Measurements from ENCODE around the gene JMJD8. TPM values are rescaled to one million over a fixed set of nuclear protein-coding genes. Genes with fewer than 3 reads are reported as not detected.

JMJD8 gene
- total RNA-seq, 1 donor from 2014 or later, result 41.2 TPM

DNA sequence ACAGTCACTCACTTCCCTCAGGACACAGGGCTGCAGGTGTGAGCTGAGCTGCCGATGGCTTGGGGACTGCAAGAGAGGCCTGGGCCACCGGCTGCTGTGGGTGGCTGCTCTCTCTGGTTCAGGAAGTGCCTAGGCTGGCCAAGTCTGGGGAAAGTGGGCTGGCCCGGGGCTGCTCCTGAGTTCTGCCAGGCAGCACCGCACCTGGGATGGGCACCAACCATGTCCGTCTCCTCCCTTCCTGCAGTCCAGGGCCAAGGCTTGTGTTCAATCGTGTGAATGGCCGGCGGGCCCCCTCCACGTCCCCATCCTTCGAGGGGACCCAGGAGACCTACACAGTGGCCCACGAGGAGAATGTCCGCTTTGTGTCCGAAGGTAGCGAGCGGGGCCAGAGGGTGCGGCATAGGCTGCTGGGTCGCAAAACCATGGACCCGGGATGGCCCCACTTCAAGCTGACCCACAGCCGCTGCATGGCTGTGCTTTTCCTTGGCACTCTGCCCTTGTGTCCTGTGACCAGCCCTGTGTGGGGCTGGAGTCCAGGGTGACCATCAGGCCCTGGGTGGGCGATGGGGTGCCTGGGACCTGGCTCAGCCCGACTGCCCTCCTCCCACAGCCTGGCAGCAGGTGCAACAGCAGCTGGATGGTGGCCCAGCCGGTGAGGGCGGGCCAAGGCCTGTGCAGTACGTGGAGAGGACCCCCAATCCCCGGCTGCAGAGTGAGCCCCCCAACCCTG lies 36.8 kb downstream of the JMJD8 start:
- intact Hi-C loops (cut with micrococcal nuclease), result no loop called here

DNA sequence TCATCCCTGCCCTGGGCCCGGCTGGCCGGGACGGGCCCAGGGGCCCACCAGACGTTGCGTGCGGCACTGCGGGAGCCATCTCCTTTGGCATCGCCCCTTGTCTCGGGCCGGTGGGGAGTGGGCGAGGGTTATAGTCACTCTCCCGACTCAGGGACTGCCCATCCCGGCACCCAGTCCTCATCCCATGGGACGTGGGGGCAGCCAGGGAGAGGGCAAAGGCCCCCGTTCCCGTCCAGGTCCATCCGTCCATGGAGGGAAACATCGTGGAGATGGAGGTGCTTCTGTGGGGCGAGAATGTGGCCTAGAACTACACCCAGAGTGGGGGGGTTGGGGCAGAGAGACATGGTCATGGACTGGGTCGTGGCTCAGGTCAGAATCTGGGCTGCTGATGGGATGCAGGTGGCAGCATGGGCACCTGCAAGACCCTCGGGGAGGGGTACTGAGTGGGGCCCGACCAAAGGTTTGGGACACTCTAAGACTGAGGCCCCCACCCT lies 37.4 kb downstream of the JMJD8 start:
- intact Hi-C loops (cut with micrococcal nuclease), result no loop called here

DNA sequence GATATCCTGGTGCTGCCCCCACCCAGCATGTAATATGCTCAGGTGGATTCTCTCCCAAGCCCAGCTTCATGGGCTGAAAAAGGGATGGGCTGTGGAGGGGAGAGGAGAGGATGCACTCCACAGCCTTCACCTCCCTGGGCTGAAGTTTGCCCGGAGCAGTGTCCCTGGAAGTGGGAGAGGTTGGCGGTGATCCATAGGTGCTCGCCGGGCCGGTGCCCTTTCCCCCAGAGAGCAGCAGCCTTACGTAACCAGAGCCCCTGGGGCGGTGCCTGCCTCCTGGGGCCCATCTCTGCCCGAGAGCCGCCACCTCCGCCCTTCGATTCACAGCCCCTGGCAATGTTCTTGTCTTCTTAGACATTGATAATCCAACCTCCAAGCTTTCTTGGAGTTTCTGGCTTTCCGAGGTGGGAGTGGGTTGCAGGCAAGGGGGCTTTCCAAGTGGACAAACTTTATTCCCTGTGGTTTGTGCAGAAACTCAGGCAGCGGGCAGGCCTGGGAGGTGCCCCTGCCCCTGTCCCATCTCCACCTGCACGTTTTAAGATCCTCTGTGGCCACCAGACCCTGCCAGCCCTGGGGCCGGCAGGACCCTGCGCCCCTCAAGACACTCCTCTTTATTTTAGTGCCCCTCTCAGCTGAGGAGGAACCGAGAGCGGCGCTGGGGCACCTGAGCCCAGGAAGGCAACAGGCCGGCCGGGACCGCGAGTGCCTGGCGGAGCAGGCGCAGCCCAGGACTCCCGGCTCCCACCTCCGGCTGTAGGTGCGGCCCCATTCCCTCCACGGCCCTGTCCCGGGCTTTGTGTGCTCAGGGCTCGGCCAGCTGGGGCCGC lies 38.1 kb downstream of the JMJD8 start:
- intact Hi-C loops (cut with micrococcal nuclease), result no loop called here

DNA sequence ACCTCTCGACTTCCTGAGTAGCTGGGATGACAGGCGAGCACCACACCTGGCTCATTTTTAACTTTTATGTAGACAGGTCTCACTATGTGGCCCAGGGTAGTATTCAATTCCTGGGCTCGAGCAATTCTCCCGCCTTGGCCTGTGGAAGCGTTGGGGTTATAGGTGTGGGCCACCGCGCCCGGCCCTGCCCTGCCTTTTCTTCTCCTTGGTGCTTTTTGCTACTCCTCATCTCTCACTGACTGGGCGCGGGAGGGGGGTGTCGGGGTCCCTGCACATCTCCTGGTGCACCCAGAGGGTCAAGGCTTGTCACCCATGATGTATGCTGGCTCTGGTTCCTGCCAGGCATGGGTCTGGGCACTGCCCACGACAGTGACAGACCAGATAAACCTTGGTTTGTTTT lies 39.6 kb downstream of the JMJD8 start:
- intact Hi-C loops (cut with micrococcal nuclease), result loop anchor here (5.0 kb wide), 1 partner anchor 1298 kb away; the partner anchor contains the start of gene MSRB1

DNA sequence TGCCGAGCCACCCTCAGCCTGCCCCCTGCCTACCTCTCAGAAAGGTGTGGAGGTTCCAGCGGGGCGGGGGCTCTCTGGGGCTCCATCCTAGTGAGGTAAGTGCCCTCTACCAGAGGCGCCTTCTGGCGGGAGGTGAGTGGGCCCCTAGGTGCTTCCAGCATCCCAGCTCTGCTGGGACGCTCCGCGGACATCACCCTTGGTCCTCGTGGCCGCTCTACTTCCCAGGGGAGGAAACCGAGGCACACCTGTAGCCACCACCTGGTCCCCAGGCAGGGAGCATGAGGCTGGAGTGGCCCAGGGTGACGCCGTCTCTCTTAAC lies 41.1 kb downstream of the JMJD8 start:
- intact Hi-C loops (cut with micrococcal nuclease), result loop anchor here (5.0 kb wide), 1 partner anchor 1299 kb away; the partner anchor contains the start of gene MSRB1

DNA sequence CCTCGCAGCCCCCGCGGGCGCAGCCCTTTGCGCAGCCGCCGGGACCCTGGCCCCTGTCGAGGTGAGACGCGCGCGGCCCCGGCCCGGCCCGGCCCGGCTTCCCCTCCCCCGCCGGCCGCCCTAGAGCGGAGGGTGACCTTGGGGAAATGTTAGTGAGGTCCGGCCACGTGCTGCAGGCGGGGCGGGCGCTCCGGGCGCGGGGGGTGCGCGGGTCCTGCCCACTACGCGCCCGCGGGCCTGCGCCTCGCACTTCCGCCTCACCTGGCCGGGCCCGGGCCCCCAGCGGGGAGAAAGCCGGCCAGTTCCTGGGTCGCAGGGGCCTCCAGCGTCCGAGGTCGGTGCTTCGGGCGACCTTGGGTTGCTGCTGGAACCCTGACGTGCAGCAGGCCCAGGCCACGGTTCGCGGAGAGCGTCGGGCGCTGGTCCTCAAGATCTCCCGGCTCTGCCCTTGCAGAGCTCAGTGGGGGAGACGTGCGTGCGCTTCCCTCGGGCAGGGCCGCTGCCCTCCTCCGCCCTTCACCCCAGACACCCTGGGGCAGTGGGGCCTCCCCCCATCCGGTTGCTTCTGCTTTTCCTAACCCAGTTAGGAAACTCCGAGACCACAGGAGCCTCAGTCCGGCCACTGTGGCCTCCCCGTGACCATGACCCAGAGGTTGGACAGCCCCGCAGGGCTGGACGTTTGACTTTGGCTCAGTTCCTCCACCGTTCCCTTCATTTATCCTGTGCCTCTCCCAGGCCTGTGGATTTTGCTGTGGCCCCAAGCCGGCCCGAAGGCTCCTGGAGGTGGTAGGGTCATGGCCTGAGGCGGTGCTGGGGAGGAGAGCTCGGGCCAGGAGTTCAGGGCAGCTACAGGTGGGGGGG lies 41.7 kb downstream of the JMJD8 start:
- intact Hi-C loops (cut with micrococcal nuclease), result loop anchor here (5.0 kb wide), 1 partner anchor 1300 kb away; the partner anchor contains the start of gene MSRB1

DNA sequence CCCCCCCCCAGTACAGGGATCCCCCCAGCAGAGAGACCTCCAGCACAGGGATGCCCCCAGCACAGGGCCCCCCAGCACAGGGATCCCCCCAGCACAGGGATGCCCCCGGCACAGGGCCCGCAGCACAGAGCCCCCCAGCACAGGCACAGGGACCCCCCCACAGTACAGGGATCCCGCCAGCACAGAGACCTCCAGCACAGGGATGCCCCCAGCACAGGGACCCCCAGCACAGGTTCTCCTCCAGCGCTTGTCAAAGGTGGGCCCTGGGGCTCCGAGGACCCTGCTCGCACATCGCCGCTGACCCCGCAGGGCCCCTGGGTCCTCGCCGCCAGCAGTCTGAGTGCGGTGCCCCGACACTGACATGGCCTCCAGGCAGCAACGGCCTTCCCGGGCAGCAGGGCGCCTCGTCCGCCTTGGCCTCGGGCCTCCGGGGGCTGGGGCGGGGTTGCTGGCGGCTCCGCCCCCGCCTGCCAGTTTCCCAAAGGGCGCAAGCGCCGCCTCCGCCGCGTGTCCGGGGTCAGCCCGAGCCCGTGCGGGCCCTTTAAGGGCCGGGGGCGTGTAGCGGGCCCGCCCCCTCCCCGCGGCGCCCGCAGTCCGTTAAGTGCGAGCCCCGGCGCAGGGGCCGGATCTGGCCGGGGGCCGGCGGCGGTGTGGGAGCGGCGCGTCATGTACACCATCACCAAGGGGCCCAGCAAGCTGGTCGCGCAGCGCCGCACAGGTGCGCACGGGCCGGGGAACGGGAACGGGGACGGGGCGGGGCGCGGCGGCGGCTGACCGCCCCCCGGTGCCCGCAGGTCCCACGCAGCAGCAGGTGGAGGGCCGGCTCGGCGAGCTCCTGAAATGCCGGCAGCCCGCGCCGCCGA lies 42.6 kb downstream of the JMJD8 start, which contains the start of gene MCRIP2:
TSS of gene MCRIP2 (plus strand) at position 503 of the 863 bp plus-strand sequence. CDS start at position 667, 164 bp downstream.
- intact Hi-C loops (cut with micrococcal nuclease), result loop anchor here (1.0 to 5.0 kb wide), 2 partner anchors 8 to 1301 kb away; partner anchors contain the start of genes MSRB1 and WDR90

DNA sequence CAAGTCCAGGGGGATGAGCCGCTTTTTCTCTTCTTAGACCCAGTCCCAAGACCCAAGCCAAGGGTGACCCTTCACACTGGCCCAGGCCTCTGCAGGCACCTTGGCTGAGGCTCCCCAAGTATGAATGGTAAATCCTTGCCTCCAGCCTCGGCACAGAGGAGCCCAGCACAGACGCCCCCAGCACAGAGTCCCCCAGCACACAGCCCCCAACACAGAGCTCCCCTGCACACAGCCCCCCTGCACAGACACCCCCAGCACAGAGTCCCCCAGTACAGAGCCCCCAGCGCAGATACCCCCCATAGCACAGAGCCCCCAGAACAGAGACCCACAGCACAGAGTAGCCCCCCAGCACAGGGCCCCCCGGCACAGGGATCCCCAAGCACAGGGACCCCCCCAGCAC lies 43.5 kb downstream of the JMJD8 start:
- intact Hi-C loops (cut with micrococcal nuclease), result loop anchor here (1.0 to 5.0 kb wide), 2 partner anchors 9 to 1302 kb away; partner anchors contain the start of genes MSRB1 and WDR90

DNA sequence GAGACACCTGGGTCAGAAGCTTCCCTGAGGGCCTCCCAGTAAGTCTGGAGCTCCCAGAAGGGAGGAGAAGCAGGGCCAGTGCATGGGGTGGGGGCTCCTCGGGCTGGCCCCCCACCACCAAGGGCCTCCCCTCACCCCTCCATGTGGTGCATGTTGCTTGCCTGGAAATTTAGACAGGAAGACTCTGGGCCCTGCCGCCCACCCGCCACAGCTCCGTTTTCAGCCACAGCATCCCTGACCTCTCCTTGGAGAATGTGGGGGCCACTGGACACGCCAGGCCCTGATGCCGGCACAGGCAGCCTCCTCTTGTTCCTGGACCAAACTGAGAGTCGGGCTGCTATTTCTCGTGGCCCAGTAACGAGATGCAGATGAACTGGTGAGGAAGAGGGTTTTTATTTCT lies 45.3 kb downstream of the JMJD8 start:
- intact Hi-C loops (cut with micrococcal nuclease), result no loop called here

DNA sequence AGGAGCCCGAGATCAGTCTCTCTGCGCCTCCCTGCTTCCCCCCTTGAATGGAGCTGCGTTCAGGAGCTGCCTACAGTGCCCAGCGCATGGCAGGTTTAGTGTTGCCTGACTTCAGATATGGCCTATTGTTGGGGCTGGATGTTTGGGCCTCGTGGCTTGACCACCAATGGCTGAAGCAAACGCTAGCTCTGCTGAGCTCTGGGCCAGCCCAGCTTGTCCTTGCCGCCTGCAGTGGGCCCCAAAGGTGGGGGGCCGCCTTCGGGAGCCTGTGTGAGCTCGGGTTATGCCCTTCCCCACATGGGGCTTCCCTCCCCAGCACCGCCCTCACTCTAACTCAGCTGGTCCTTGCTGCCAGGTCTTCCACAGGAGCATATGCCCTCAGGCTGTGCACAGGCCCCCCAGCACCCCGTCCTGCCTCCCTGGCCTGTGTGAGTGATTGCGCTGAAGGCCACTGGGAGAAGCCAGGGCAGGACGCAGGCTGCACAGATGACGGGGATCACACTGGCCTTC lies 46.0 kb downstream of the JMJD8 start:
- intact Hi-C loops (cut with micrococcal nuclease), result no loop called here

DNA sequence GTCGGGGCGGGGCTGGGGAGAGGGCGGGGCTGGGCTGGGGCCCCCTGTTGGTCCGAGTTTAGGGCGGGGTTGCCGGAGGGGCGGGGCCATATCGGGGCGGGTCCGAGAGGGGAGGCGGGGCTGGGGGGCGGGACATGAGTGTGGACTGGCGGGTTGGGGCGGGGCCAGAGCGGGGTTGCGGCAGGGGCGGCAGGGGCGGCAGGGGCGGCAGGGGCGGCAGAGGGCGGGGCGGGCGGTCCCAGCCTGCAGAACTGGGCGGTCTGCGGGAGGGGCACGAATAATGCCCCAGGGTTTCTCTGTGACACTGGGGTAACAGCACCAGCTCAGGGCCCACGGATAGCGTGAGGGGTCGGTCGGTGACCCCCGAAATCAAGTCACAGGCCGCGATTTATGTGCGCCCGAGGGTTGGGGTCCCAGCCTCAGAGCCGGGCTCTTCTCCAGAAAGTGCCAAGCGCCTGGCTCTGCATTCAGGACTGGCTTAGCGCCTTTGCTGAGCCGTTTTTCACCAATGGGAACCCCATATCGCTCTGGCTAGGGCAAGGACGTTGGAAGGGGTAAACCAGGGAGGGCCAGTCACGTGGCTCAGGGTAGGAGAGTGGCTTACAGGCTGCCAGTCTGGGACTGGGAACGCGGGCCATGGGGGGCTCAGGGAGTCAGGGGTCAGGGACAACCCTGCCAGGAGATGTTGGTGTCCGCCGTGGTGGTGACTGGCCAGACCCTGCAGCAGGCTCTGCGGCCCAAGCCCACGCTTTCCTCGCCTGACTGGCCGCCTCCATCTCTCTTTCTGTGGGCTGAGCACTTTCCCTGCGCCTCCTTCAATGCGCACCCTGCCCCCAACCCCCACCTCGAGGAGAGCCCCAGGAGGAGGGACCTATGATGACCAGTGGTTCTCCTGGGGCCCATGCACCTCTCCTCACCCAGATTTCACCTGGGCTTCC lies 46.8 kb downstream of the JMJD8 start:
- intact Hi-C loops (cut with micrococcal nuclease), result loop anchor here (1.0 kb wide), 2 partner anchors 23 to 31 kb away; partner anchors contain the start of gene RHOT2

DNA sequence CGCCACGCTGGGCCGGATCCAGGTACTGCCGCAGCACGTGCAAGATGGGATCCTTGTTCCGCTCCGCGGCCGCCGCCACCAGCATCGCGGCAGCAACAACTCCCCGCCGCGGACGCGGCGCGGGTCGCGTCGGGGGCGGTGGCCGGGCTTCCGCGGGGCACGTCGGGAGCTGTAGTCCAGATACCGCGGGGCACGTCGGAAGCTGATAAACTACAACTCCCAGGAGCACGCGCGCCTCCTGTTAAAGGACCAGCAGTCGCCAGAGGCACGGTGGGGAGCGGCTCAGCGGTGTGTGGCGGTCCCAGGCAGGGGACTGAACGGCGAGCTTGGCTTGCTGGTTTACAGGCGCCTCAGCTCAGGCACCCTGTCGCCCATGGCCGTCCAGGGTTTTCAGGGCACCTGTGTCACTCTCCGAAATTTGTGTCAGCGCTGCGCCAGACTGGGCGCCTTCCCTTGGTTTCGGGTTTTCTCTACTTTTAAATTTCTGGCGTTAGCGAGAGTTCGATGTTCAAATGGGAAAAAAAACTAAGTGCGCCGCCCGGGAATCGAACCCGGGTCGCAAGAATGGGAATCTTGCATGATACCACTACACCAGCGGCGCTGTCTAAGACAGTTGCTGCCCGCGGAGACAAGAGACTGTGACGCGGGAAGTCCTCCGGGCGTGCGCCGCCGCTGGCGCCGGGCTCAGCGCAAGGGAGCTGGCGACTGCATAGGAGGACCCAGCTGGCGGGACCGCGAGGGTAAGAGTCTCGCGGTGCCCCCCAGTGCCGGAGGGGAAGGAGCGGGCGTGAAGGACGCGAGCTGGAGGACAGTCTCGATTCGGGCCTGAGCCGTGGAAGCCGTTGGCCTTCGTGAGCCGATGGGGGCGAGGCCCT lies 47.7 kb downstream of the JMJD8 start, which contains the start of gene METTL26:
TSS of gene METTL26 (minus strand) at position 100 of the 875 bp plus-strand sequence. CDS start at position 85, 15 bp downstream.
- intact Hi-C loops (cut with micrococcal nuclease), result loop anchor here (1.0 kb wide), 7 partner anchors 13 to 266 kb away; partner anchors contain the start of genes CAPN15, MRPL28, RHOT2 and WDR90

DNA sequence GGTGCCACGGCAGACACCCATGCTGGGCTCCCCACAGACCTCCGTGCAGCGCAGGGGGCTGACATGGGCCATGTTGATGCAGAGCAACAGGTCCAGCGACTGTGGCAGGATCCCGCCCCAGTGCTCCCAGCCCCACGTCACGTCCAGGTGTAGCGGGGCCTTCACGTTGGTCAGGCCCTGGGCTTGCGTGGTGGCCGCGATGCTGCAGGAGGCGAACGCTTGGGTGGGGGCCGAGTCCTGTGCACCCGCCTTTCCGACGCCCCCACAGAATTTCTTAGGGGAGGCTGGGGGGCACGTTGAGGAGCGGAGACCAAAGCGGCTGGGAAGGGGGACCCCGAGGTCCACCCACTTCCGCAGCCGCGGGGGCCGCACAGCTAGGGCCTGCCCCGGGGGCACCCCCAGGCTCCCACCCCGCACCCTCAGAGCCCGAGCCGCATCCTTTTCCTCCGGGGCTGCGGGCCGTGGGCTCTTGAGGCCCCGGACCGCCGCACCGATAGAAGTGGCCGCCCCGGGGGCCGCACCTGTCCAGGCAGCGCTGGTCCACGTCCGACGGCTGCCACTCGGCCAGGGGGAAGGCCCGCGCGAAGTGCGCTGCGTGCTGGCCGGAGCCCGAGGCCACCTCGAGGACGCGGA lies 48.4 kb downstream of the JMJD8 start:
- intact Hi-C loops (cut with micrococcal nuclease), result loop anchor here (1.0 kb wide), 5 partner anchors 14 to 265 kb away; partner anchors contain the start of genes CAPN15, MRPL28 and WDR90

DNA sequence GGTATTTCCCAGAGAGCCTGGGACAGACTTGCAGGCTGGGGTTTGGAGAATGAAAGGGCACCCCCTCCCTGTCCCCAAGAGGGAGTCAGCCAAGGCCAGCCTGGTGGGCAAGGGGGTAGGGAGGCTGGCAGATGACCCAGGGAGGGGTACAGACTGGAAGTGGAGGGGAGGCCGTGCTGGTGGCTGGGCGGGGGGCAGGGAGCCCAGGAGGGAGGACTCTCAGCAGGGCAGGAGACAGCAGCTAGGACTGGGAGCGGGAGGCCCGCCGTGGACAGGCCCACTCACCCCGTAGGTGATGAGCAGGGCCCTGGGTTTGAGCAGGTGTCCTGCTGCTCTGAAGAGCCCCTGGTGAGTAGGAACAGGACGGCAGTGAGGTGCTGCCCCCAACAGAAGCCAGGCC lies 49.1 kb downstream of the JMJD8 start:
- intact Hi-C loops (cut with micrococcal nuclease), result no loop called here

DNA sequence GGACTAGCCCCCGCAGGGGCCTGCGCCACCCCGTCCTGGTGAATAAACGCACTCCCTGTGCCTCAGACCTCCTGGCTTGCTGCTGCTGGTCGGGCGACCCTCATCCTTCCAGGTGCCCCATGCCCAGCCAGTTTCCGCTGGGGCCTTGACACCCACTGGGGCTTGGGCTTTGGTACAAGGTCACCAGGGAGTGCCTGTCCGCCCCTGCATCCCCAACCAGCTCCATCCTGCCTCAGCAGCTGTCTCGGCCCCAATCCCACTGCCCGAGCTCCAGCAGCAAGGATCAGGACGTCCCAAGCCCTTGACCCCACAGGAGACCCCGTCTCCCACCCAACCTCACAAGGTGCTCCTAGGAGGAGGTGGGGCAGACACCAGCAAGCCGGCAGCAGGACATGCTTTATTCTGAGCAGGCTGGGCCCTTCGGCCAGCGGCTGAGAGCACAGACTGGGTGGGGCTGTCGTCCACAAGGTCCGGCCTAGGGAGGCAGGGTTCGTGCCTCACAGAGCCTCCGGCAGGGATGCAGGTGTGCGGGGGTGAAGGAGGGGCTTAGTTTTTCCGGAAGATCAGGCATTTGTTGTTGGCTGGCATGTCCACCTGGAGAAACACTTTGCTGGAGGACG lies 50.0 kb downstream of the JMJD8 start:
- intact Hi-C loops (cut with micrococcal nuclease), result no loop called here

DNA sequence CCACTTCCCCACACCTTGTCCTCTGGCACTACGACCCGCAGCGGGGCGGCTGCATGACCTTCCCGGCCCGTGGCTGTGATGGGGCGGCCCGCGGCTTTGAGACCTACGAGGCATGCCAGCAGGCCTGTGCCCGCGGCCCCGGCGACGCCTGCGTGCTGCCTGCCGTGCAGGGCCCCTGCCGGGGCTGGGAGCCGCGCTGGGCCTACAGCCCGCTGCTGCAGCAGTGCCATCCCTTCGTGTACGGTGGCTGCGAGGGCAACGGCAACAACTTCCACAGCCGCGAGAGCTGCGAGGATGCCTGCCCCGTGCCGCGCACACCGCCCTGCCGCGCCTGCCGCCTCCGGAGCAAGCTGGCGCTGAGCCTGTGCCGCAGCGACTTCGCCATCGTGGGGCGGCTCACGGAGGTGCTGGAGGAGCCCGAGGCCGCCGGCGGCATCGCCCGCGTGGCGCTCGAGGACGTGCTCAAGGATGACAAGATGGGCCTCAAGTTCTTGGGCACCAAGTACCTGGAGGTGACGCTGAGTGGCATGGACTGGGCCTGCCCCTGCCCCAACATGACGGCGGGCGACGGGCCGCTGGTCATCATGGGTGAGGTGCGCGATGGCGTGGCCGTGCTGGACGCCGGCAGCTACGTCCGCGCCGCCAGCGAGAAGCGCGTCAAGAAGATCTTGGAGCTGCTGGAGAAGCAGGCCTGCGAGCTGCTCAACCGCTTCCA lies 50.6 kb downstream of the JMJD8 start:
- intact Hi-C loops (cut with micrococcal nuclease), result no loop called here
